SK-N-SH (cell line): ENCODE measurements around the gene SYNPO2. TPM values are rescaled to one million over a fixed set of nuclear protein-coding genes. Genes with fewer than 3 reads are reported as not detected.

Experiments
- CTCF ChIA-PET: fragments of 300-600, 350-600 bp; formaldehyde crosslinking; extraction: SDS; loops from one replicate; lab custom pipeline; 2021; lab: Yijun Ruan, JAX
- POLR2A ChIA-PET: fragments of 350-600 bp; sonication (Branson Sonifier 250); formaldehyde crosslinking; extraction: SDS; loops from one replicate; lab custom pipeline; 2020; ENCODE audit warnings: antibody characterized with exemption, inconsistent platforms; lab: Yijun Ruan, JAX
- DNase-seq: peaks from one replicate; pipeline ENCODE4 v3.0.0; 2012
- H2AFZ ChIP-seq: fragments of 200-600 bp; sonication (generic); 2 replicates; pipeline ENCODE4 v1.8.1; 2016; ENCODE audit warnings: antibody characterized with exemption, mild to moderate bottlenecking, low read depth
- H3F3A ChIP-seq: fragments of 200-600 bp; sonication (generic); replicated peaks from 2 replicates; pipeline ENCODE3; 2016; ENCODE audit warnings: antibody characterized with exemption, mild to moderate bottlenecking; ENCODE audit not compliant: insufficient read depth
- H3K27ac ChIP-seq, 2 experiments: fragments of 200-500 bp in 1 of 2; fragments of 200-600 bp in 1 of 2; sonication (Bioruptor generic) in 1 of 2; sonication (generic), shearing (Covaris generic) in 1 of 2; 2 replicates each; pipeline versions ENCODE4 v1.5.1 to v1.6.1; 2014 to 2016; ENCODE audit warnings: low read depth in 2 of 2, inconsistent platforms in 1 of 2, low read length in 1 of 2, mild to moderate bottlenecking in 1 of 2, mixed read lengths in 1 of 2
- H3K27me3 ChIP-seq: fragments of 200-600 bp; sonication (generic), shearing (Covaris generic); 2 replicates; pipeline ENCODE4 v1.6.1; 2016; ENCODE audit warnings: mixed run types; ENCODE audit not compliant: insufficient read depth
- H3K36me3 ChIP-seq, 2 experiments: fragments of 200-500 bp in 1 of 2; fragments of 200-600 bp in 1 of 2; sonication (Bioruptor generic) in 1 of 2; sonication (generic) in 1 of 2; replicated peaks in 1 of 2; 2 replicates each; pipeline versions ENCODE3 to v1.5.1; 2014 to 2016; ENCODE audit warnings: low read length in 1 of 2, mild to moderate bottlenecking in 1 of 2; ENCODE audit not compliant: insufficient read depth in 2 of 2, control insufficient read depth in 1 of 2
- H3K4me1 ChIP-seq, 2 experiments: fragments of 200-500 bp in 1 of 2; fragments of 200-600 bp in 1 of 2; sonication (Bioruptor generic) in 1 of 2; sonication (generic), shearing (Covaris generic) in 1 of 2; 2 replicates each; pipeline versions ENCODE4 v1.5.1 to v1.6.1; 2014 to 2016; ENCODE audit warnings: low read depth in 1 of 2, low read length in 1 of 2, mixed run types in 1 of 2; ENCODE audit not compliant: insufficient read depth in 2 of 2, control insufficient read depth in 1 of 2
- H3K4me2 ChIP-seq: fragments of 200-600 bp; sonication (generic), shearing (Covaris generic); 2 replicates; pipeline ENCODE4 v1.6.1; 2017; ENCODE audit warnings: mixed run types
- H3K4me3 ChIP-seq, 2 experiments: fragments of 200-500 bp in 1 of 2; fragments of 200-600 bp in 1 of 2; sonication (Bioruptor generic) in 1 of 2; sonication (generic), shearing (Covaris generic) in 1 of 2; 2 replicates each; pipeline versions ENCODE4 v1.5.1 to v1.8.1; 2014 to 2016; ENCODE audit warnings: low read depth in 2 of 2, inconsistent platforms in 1 of 2, low read length in 1 of 2, mild to moderate bottlenecking in 1 of 2, mixed read lengths in 1 of 2, moderate library complexity in 1 of 2
- H3K79me2 ChIP-seq: fragments of 200-600 bp; sonication (generic); 2 replicates; pipeline ENCODE4 v1.8.1; 2017; ENCODE audit warnings: mild to moderate bottlenecking; ENCODE audit not compliant: insufficient read depth
- H3K9ac ChIP-seq: fragments of 200-600 bp; sonication (generic); 2 replicates; pipeline ENCODE4 v1.6.1; 2017; ENCODE audit warnings: mixed run types
- H3K9me2 ChIP-seq: fragments of 200-600 bp; sonication (generic); 2 replicates; pipeline ENCODE4 v1.6.1; 2017; ENCODE audit warnings: mixed run types
- H3K9me3 ChIP-seq: fragments of 200-600 bp; sonication (generic); 2 replicates; pipeline ENCODE4 v1.6.1; 2017; ENCODE audit warnings: mixed run types, mild to moderate bottlenecking, moderate library complexity
- H4K20me1 ChIP-seq: fragments of 200-600 bp; sonication (generic); 2 replicates; pipeline ENCODE4 v1.6.1; 2017; ENCODE audit warnings: mild to moderate bottlenecking, mixed run types; ENCODE audit not compliant: insufficient read depth
- CHD2 ChIP-seq: fragments of 150-350 bp; IDR thresholded peaks from 2 replicates; pipeline ENCODE4 v1.6.1; 2018; ENCODE audit warnings: low read length; ENCODE audit not compliant: partially characterized antibody
- ELF1 ChIP-seq: IDR thresholded peaks from 2 replicates; pipeline ENCODE4 v1.4.0; 2012
- EP300 ChIP-seq, 2 experiments: IDR thresholded peaks; 2 replicates each; pipeline versions ENCODE4 v1.4.0 to v1.6.1; 2012; ENCODE audit warnings: borderline replicate concordance in 1 of 2, low read depth in 1 of 2, low read length in 1 of 2
- EZH2phosphoT487 ChIP-seq: fragments of 200-600 bp; sonication (generic); IDR thresholded peaks from 2 replicates; pipeline ENCODE4 v1.6.1; 2017; ENCODE audit warnings: low read depth, mixed run types, mild to moderate bottlenecking, antibody characterized with exemption, moderate library complexity, borderline replicate concordance
- FOSL2 ChIP-seq: IDR thresholded peaks from 2 replicates; pipeline ENCODE4 v1.4.0; 2012; ENCODE audit warnings: low read depth, mild to moderate bottlenecking, moderate library complexity, borderline replicate concordance
- FOXJ3 ChIP-seq: sonication (generic); formaldehyde crosslinking; IDR thresholded peaks from 2 replicates; pipeline ENCODE4 v1.5.1; 2020; ENCODE audit warnings: mild to moderate bottlenecking, missing genetic modification reagents
- FOXM1 ChIP-seq: IDR thresholded peaks from 2 replicates; pipeline ENCODE4 v1.4.0; 2012; ENCODE audit warnings: low read depth, mild to moderate bottlenecking
- GABPA ChIP-seq: IDR thresholded peaks from 2 replicates; pipeline ENCODE4 v1.4.0; 2012; ENCODE audit warnings: low read depth, mild to moderate bottlenecking
- JUND ChIP-seq: IDR thresholded peaks from 2 replicates; pipeline ENCODE4 v1.4.0; 2012
- MEF2A ChIP-seq: IDR thresholded peaks from 2 replicates; pipeline ENCODE4 v1.4.0; 2012; ENCODE audit warnings: low read depth, borderline replicate concordance
- NRF1 ChIP-seq: IDR thresholded peaks from 2 replicates; pipeline ENCODE4 v1.6.1; 2012; ENCODE audit warnings: low read depth, mild to moderate bottlenecking, low read length
- RFX5 ChIP-seq: IDR thresholded peaks from 2 replicates; pipeline ENCODE4 v1.6.1; 2012; ENCODE audit warnings: mild to moderate bottlenecking, improper control_type of control experiment, low read length
- TAF1 ChIP-seq: IDR thresholded peaks from 2 replicates; pipeline ENCODE4 v1.6.1; 2012; ENCODE audit warnings: low read depth, mild to moderate bottlenecking, low read length, moderate library complexity, borderline replicate concordance
- USF1 ChIP-seq: IDR thresholded peaks from 2 replicates; pipeline ENCODE4 v1.4.0; 2012; ENCODE audit warnings: low read depth, borderline replicate concordance
- WGBS: methylation state at CpG from one replicate; pipeline ENCODE4 v1.1.6; 2017; ENCODE audit warnings: low lambda C conversion rate; 5-methylcytosine and 5-hydroxymethylcytosine counted together
- polyA plus RNA-seq, 3 experiments: library from polyadenylated mRNA; depleted of rRNA; stranded (reverse); fragments of >200 nt; gene quantifications; 2 replicates each; pipeline ENCODE4 v1.2.3, GENCODE V29; 2012
- TF ChIP-seq, protein P1 (sequence below): IDR thresholded peaks from 2 replicates; pipeline ENCODE4 v1.6.1; 2012; ENCODE audit warnings: mild to moderate bottlenecking, low read depth, low read length, moderate library complexity
- TF ChIP-seq, protein P2 (sequence below): IDR thresholded peaks from 2 replicates; pipeline ENCODE4 v1.4.0; 2012; ENCODE audit warnings: low read depth
- TF ChIP-seq, protein P3 (sequence below): fragments of 150-350 bp; IDR thresholded peaks from 2 replicates; pipeline ENCODE4 v1.6.1; 2016; ENCODE audit warnings: mild to moderate bottlenecking, low read depth, low read length

The SYNPO2 gene
- polyA plus RNA-seq, 1 of the 3 experiments (the other 2 are of a cell fraction) = 7.2 TPM

GRCh38 chr4:118872181-118872580 is 16.5 kb upstream of the SYNPO2 start:
- H3F3A ChIP-seq = peaks cover 26% of the 10 kb centered on the region
- TF ChIP-seq MEF2A (no peak), FOXJ3 (CRISPR knock-in tag) (no peak), EP300 (IDR thresholded peaks at IDR 0.05; ENCODE audit: borderline replicate concordance in 1 of 2, low read depth in 1 of 2, low read length in 1 of 2) (no peak), TAF1 (no peak), FOSL2 (no peak), EZH2phosphoT487 (no peak), JUND (no peak), ELF1 (no peak), NRF1 (no peak), CHD2 (no peak), USF1 (no peak), RFX5 (no peak), GABPA (no peak), FOXM1 (no peak)
- TF ChIP-seq, protein P1, sequence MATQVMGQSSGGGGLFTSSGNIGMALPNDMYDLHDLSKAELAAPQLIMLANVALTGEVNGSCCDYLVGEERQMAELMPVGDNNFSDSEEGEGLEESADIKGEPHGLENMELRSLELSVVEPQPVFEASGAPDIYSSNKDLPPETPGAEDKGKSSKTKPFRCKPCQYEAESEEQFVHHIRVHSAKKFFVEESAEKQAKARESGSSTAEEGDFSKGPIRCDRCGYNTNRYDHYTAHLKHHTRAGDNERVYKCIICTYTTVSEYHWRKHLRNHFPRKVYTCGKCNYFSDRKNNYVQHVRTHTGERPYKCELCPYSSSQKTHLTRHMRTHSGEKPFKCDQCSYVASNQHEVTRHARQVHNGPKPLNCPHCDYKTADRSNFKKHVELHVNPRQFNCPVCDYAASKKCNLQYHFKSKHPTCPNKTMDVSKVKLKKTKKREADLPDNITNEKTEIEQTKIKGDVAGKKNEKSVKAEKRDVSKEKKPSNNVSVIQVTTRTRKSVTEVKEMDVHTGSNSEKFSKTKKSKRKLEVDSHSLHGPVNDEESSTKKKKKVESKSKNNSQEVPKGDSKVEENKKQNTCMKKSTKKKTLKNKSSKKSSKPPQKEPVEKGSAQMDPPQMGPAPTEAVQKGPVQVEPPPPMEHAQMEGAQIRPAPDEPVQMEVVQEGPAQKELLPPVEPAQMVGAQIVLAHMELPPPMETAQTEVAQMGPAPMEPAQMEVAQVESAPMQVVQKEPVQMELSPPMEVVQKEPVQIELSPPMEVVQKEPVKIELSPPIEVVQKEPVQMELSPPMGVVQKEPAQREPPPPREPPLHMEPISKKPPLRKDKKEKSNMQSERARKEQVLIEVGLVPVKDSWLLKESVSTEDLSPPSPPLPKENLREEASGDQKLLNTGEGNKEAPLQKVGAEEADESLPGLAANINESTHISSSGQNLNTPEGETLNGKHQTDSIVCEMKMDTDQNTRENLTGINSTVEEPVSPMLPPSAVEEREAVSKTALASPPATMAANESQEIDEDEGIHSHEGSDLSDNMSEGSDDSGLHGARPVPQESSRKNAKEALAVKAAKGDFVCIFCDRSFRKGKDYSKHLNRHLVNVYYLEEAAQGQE = no peak
- TF ChIP-seq, protein P2, sequence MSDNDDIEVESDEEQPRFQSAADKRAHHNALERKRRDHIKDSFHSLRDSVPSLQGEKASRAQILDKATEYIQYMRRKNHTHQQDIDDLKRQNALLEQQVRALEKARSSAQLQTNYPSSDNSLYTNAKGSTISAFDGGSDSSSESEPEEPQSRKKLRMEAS = no peak
- TF ChIP-seq, protein P3, sequence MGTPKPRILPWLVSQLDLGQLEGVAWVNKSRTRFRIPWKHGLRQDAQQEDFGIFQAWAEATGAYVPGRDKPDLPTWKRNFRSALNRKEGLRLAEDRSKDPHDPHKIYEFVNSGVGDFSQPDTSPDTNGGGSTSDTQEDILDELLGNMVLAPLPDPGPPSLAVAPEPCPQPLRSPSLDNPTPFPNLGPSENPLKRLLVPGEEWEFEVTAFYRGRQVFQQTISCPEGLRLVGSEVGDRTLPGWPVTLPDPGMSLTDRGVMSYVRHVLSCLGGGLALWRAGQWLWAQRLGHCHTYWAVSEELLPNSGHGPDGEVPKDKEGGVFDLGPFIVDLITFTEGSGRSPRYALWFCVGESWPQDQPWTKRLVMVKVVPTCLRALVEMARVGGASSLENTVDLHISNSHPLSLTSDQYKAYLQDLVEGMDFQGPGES = no peak

More at GRCh38 chr4:118872181-118872580, 16.5 kb upstream of the SYNPO2 start:
- Histone ChIP-seq H3K9me3 (no peaks in the 10 kb centered on the region; the same call in 1 of the 2 replicates), H4K20me1 (no peaks in the 10 kb centered on the region), H3K36me3 (no peaks in the 10 kb centered on the region), H3K27me3 (no peaks in the 10 kb centered on the region), H3K4me3 (no peak overlapping the region), H3K9ac (no peak overlapping the region), H3K9me2 (no peaks in the 10 kb centered on the region), H3K4me1 (peaks cover 8 to 9% of the 10 kb centered on the region in 2 experiments; a peak in 2 of 4 replicates), H3K4me2 (no peak overlapping the region), H3K79me2 (no peaks in the 10 kb centered on the region), H2AFZ (no peak overlapping the region), H3K27ac (no peak overlapping the region)
- WGBS = 76% methylated on average over 4 of the region's 4 CpGs
- ChIA-PET CTCF (interaction anchor here (1.2 to 5.4 kb wide), 3 partner anchors 12 to 131 kb away, joined by 3 to 30 read pairs (median 3); partner anchors contain the start of gene SYNPO2), POLR2A (no interaction called here)
- no peak for DNase-seq
